Measurements from ENCODE around the gene HPSE2.

DNA sequence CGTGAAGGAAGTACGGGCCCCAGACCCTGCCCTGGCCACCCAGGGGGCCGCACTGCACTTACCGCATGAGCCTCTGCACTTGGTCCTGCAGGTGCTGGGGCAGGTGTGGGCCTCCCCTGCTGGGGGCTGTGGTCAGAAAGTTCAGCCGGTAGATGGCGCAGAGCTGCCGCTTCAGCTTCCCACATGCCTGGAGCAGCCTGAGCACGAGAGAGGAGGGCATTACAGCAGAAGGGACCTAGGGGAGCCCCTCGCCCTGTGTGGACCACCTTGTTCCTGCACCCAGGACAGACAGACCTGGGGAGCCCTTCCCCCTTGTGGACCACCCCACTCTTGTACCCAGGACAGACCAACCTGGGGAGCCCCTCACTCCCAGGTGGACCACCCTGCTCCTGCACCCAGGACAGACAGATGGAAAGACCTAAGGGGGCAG lies 811.9 kb downstream of the HPSE2 start:
- no peak for TF ChIP-seq POLR2A (IDR thresholded peaks at IDR 0.05)
- TF ChIP-seq, protein P1, sequence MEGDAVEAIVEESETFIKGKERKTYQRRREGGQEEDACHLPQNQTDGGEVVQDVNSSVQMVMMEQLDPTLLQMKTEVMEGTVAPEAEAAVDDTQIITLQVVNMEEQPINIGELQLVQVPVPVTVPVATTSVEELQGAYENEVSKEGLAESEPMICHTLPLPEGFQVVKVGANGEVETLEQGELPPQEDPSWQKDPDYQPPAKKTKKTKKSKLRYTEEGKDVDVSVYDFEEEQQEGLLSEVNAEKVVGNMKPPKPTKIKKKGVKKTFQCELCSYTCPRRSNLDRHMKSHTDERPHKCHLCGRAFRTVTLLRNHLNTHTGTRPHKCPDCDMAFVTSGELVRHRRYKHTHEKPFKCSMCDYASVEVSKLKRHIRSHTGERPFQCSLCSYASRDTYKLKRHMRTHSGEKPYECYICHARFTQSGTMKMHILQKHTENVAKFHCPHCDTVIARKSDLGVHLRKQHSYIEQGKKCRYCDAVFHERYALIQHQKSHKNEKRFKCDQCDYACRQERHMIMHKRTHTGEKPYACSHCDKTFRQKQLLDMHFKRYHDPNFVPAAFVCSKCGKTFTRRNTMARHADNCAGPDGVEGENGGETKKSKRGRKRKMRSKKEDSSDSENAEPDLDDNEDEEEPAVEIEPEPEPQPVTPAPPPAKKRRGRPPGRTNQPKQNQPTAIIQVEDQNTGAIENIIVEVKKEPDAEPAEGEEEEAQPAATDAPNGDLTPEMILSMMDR (IDR thresholded peaks at IDR 0.05), result no peak
